ENCODE measurements around the gene RCAN2.

Gene RCAN2

GRCh38 chr6:46299253-46299652 lies 192.0 kb downstream of the RCAN2 start:
- no peak overlapping the region for H3K4me3 ChIP-seq (ENCODE audit: control insufficient read depth, low read depth, low read length)
- no peak for DNase-seq (ENCODE audit: low read depth)
- TF ChIP-seq CTCF (IDR thresholded peaks at IDR 0.05; ENCODE audit: control insufficient read depth, insufficient read depth, low read depth, low read length, missing control alignments) = no peak

GRCh38 chr6:46296586-46296985 lies 194.7 kb downstream of the RCAN2 start:
- no peak for TF ChIP-seq CTCF (IDR thresholded peaks at IDR 0.05; ENCODE audit: control insufficient read depth, insufficient read depth, low read depth, low read length, missing control alignments)
- no peak overlapping the region for H3K4me3 ChIP-seq (ENCODE audit: control insufficient read depth, low read depth, low read length)
- DNase-seq (ENCODE audit: low read depth) = peak; percentile 10

GRCh38 chr6:46293641-46294316 lies 197.5 kb downstream of the RCAN2 start:
- DNase-seq (ENCODE audit: low read depth) = no peak
- H3K4me3 ChIP-seq (ENCODE audit: control insufficient read depth, low read depth, low read length) = no peak overlapping the region
- no peak for TF ChIP-seq CTCF (IDR thresholded peaks at IDR 0.05; ENCODE audit: control insufficient read depth, insufficient read depth, low read depth, low read length, missing control alignments)

GRCh38 chr6:46291880-46292279 lies 199.4 kb downstream of the RCAN2 start:
- no peak for DNase-seq (ENCODE audit: low read depth)
- no peak for TF ChIP-seq CTCF (IDR thresholded peaks at IDR 0.05; ENCODE audit: control insufficient read depth, insufficient read depth, low read depth, low read length, missing control alignments)
- H3K4me3 ChIP-seq (ENCODE audit: control insufficient read depth, low read depth, low read length) = no peak overlapping the region

- H3K4me3 ChIP-seq (ENCODE audit: control insufficient read depth, low read depth, low read length) = no peak overlapping the region
- DNase-seq (ENCODE audit: low read depth) = no peak
- TF ChIP-seq CTCF (IDR thresholded peaks at IDR 0.05; ENCODE audit: control insufficient read depth, insufficient read depth, low read depth, low read length, missing control alignments) = no peak
These were observed 200.0 kb downstream of the RCAN2 start for GRCh38 chr6:46291275-46291633.

- no peak overlapping the region for H3K4me3 ChIP-seq (ENCODE audit: control insufficient read depth, low read depth, low read length)
- DNase-seq (ENCODE audit: low read depth) = no peak
- TF ChIP-seq CTCF (IDR thresholded peaks at IDR 0.05; ENCODE audit: control insufficient read depth, insufficient read depth, low read depth, low read length, missing control alignments) = no peak
These were observed 200.6 kb downstream of the RCAN2 start for GRCh38 chr6:46290421-46291274.
